CD4-positive, alpha-beta T cell treated with Interleukin-4 for 4 hours (primary cell): ENCODE data around the gene LY6G6F.
"Not testable (repeated sequence)": the region's sequence is repeated elsewhere in the genome, so short reads cannot be mapped to it uniquely, and the experiment has no call there.

ENCODE experiments used
- DNase-seq: peaks from one replicate; pipeline ENCODE4 v3.0.0-alpha.2; 2020

LY6G6F gene

GRCh38 chr6:31705931-31706330, 735 bp upstream of the LY6G6F start:
- no peak for DNase-seq

DNA sequence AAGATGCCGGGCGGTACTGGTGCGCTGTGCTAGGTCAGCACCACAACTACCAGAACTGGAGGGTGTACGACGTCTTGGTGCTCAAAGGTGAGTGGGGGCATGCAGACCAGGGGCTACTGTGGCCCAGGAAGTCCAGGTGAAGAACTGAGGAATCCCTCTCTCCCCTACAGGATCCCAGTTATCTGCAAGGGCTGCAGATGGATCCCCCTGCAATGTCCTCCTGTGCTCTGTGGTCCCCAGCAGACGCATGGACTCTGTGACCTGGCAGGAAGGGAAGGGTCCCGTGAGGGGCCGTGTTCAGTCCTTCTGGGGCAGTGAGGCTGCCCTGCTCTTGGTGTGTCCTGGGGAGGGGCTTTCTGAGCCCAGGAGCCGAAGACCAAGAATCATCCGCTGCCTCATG, 1.0 kb downstream of the LY6G6F start:
- no peak for DNase-seq

DNA sequence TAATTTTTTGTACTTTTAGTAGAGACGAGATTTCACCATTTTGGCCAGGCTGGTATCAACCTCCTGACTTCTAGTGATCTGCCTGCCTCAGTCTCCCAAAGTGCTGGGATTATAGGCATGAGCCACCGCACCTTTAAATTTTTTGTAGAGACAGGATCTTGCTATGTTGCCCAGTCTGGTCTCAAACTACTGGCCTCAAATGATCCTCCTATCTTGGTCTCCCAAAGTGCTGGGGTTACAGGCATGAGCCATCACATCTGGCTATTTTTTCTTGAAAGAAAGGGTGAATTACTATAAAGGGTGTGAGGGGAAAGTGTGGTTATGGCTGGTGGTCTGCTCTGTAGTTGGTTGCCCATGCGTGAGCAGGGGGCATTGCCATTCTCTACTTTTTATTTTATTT, 1.6 kb downstream of the LY6G6F start:
- DNase-seq, result no peak

GRCh38 chr6:31709157-31709556, 2.5 kb downstream of the LY6G6F start:
- DNase-seq, result not testable (repeated sequence)

DNA sequence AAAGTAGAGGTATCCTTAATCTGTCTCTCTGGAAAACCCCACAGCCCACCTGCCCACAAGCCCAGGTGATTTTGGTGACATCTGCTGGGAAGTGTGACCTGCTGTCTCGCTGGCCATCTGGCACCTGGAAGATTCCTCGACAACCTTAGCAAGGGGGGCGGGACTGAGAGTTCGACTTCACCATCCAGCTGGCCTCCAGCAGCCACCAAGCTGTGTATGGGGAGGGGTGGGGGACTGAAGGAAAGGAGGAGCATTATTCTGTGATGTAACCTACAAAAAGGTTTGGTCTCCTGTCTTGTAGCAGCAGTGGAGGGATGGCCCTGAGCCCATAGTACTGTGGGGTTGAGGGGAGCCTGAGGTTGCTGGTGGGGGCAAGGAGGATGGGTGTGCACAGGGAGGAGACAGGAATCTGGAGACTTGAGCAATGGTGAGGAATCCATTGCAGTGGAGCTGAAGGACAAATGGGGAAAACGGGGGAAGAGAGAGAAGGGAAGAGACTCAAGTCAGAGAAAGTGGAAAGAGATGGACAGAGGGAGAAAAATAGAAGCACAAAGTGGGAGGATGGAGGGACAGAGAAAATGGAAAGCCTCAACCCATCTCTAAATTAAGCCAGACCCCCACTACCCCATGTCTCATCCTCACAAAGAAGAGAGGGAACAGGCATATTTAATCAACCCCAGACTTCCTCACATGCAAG, 4.0 kb downstream of the LY6G6F start:
- no peak for DNase-seq

DNA sequence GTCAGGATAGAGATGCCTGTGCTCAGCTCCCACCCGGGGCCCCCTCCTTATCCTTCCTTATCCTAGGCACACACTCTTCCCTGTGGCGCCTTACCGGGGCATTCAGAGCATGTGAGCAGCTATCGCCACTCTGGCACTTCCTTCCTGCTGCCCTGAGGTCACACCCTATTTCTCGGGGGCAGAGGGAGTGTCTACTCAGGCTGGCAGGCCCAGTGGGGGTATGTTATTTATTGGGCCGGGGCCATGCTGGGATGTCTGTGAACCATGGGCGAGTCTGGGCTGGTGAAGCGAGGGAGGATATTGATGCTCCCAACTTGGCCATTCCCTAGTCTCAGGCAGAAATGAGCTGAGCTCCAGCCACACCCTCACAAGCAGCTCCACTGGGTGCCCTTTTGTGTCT, 4.6 kb downstream of the LY6G6F start:
- DNase-seq, result no peak

DNA sequence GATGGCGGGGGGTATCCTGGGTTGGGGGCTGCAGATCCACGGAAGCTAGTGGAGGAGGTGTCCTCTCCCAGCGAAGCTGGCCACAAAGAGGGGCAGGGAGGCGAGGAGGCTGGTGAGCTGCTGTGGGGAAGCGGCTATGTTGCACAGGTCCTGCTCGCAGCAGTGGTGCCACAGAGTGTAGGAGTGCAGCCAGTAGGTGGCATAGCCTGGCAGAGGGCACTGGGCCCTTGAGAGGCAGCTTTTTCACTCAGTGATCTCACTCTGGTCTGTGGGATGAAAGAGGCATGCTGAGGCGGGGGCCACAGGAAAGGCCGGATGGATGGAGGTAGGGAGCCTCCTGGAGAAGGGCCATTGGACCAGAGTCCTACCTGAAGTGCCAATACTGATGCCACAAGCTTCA, 5.6 kb downstream of the LY6G6F start:
- DNase-seq, result peak; percentile 9

DNA sequence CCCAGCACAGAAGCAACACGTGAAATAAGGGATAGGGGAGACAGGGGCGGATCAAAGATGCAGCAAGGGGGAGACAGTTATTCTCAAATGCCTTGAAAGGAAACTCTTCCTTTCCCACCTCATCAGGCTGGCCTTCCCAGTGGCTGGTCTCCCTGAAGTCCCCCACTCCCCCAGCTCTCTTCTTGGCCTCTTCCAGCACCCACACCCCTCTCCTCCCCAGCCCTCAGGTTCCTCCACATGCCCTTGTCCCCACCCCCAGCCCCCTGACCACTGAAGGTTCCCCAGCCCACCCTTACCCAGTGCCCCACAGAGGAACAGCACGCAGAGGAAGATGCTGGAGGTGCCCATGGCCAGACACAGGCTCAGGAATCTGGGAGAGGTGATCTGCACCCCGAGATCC, 6.8 kb downstream of the LY6G6F start:
- DNase-seq, result no peak

DNA sequence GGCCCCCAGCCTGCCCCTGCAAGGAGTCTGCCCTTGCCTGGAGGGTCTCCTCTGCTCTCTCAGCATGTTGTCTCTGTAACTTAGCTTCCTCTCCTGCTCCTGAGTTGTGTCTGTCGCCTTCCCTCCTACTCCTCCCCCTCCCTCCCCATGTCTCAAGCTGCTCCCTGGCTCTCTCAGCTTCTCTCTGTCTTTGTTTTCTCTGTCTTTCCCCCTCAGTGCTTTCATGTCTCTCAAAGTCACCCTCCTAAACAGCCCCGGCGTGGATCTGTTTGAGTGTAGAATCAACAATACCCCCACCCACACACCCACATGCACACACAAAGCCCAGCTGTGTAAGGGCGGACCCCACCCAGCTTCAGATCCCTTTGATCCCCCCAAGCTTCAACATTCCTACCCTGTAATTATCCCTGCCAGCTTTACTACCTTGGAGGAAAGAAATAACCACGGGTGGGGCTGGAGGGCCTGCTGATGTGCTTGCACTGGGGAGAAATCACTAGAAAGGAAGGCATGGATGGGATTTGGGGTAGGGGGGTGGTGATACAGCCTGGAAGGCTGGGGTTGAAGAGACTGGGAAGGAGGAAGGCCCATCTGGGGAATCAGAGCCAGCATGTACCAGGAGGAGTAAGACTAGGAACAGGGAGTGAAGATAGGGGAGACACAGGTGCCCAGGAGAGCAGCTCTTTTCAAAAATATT, 7.5 kb downstream of the LY6G6F start:
- DNase-seq, result no peak

DNA sequence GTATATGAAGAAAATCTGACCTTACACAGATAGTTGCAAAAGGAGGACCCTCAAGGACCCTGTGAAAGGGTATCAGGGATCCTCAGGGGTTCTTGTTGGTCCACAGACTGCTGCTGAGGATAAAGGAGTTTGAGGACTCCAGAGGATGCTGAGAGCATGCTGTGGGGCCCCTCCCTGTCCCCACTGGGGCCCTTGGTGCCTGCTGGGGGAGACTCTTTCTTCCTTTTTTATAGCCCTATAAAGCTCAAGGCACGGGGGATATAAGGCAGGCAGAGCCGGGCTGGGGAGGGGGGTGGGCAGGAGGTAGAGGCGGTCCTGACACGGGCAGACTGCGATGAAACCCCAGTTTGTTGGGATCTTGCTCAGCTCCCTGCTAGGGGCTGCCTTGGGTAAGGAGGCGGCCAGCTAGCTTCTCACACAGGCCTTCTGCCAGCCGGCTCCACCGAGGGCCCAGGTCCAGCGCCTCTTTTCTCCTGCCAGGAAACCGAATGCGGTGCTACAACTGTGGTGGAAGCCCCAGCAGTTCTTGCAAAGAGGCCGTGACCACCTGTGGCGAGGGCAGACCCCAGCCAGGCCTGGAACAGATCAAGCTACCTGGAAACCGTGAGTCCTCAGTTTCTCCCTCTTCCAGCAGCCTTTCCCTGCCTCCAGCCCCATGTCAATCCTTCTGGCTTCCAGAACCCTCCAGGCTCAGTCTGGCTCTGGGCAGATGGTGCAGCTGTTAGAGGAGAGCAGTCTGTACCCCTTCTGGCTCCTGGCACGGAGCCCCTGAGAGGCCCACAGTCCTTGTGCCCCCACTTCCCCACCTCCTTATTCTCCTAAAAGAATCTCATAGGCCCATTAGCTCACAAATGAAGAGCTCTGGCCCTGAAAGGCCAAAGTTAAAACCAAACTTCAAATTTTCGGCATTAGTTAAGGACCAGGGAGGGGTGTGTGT, 8.6 kb downstream of the LY6G6F start, which contains the start of gene LY6G6D:
Gene LY6G6D, plus strand, starts transcription at position 327 of the 937 bp plus-strand sequence. Its CDS starts 8 bp downstream, at position 335.
- no peak for DNase-seq

DNA sequence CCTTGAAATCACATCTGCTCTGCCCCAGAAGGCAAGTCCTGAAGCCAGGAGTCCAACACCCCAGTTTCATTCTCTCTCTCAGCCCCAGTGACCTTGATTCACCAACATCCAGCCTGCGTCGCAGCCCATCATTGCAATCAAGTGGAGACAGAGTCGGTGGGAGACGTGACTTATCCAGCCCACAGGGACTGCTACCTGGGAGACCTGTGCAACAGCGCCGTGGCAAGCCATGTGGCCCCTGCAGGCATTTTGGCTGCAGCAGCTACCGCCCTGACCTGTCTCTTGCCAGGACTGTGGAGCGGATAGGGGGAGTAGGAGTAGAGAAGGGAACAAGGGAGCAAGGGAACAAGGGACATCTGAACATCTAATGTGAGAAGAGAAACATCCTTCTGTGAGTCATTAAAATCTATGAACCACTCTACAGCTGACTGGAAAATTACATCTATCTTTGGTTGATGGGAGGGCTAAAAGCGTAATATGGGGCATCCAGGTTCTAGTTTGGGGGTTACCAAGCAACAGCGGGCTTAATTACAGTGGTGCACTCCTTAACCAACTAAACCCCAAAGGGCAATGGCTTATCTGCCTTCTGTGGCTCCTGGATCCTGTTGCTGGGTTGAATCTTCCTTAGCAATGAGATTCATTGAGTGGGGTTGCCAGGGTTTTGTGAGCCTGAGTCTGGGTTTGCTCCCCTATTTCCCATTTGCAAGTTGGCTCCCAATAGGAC, 11.0 kb downstream of the LY6G6F start:
- DNase-seq, result no peak

DNA sequence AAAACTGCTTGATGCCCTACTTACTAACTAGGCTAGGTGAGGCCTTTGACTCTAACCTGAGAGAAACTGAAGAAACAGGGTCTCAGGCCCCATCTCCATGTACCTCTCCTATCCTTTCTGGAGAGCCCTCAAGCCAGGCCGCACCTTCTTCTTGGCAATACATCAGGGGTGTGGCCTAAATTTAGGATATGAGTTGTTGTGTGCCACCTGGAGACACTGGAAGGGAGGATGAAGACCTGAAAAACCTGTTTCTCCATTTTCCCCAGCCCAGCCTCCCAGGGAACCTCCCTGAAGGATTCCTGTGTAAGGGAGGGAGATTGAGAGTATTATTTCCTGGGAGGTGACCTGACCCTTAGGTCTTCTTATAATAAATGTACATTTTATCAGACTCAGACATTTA, 11.6 kb downstream of the LY6G6F start:
- DNase-seq, result no peak

- no peak for DNase-seq
These were observed 12.3 kb downstream of the LY6G6F start for GRCh38 chr6:31719001-31719400.

GRCh38 chr6:31720196-31720770, 13.6 kb downstream of the LY6G6F start:
- DNase-seq, result no peak

DNA sequence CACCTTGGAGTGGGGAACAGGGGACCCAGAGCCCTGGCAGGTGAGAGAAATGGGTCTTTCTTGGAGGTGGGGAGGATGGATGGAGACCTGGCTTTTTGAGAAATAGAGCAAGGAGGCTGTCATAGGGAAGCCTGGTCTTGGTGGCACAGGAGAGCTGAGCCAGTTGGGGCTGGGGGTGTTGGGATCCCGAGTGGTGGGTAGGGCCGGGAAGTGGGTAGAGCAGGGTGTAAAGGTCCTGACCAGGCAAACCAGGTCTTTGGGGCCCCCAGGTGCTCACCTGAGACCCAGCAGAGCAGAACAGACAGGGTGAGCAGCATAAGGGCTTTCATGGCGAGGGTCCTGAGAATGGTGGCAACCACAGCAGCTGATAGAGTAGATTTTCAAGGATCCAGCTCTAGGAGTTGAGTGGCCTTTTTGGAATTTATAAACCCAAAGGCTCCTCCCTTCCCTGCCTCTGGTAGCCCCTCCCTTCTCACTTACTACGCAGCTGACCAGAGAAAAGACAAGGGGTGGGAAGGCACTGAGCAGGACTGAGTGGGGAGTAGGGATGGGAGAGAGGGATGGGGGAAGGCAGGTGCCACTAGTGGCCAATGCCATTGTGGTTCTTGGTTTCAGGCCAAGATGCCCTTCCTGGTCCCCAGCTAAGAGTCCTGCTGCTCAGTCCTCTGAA, 14.8 kb downstream of the LY6G6F start, which contains the start of gene LY6G6C:
Gene LY6G6C, minus strand, starts transcription at position 396 of the 670 bp plus-strand sequence. Its CDS starts 67 bp downstream, at position 329.
- no peak for DNase-seq

DNA sequence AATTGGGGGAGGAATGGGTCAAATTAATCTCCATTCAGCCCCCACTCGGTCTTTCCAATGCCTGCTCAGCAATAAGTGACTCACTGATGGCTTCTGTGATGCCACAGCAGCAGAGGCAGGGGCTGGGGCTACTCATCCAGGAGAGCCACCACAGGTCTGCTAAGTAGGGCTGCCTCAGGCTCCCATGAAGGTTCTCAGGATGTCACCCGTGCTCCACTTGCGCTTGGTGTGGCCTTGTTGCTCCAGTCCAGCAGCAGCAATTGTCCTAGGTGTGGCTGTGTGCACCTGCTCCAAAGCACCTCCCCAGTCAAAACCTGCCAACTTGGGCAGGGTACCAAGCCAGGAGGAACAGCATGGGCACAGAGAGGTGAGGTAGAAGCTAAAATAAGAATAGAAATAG, 15.5 kb downstream of the LY6G6F start:
- no peak for DNase-seq

- DNase-seq, result no peak
These were observed 16.7 kb downstream of the LY6G6F start, which contains the start of gene MPIG6B for GRCh38 chr6:31723245-31723979. Gene MPIG6B, plus strand, starts transcription at chr6:31723373. Its CDS starts 11 bp downstream, at chr6:31723384.

DNA sequence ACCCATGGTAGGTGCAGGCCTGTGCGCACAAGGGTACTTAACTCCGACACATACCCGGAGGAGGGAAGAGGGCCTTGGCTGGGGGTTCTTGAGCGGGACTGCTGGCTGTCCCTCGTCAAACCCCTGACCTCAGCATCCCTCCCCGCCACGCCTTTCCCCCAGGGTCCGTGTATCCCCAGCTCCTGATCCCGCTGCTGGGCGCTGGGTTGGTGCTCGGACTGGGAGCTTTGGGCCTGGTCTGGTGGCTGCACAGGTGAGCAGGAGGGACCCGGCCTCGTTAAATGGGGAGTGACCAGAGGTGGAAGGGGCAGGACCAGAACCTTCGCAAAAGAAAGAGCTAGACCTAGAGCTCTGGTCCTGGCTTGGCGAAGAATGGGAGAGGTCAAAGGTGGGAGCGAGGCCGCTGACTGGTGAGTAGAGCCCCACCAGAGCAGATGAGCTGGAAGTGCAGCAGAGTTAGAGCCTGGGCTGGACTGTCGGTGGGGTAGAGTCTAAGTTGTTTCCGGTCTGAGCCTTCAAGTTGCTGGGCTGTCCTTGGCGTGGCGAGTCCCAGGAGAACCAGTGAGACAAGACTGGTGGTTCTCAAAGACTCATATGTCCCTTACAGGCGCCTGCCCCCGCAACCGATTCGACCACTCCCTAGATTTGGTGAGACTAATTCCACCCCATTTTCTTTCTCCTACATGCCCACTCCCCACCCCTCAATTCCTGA, 17.5 kb downstream of the LY6G6F start:
- no peak for DNase-seq

GRCh38 chr6:31725502-31726350, 19.1 kb downstream of the LY6G6F start:
- no peak for DNase-seq
